CD14-positive monocyte (primary cell): ENCODE results near the gene ERVV-1. TPM values are rescaled to one million over a fixed set of nuclear protein-coding genes. Genes with fewer than 3 reads are reported as not detected.

Source experiments
- DNase-seq, 3 donors: peaks; one replicate each; pipeline ENCODE4 v3.0.0-alpha.2; 2011 to 2022
- H2AFZ ChIP-seq: 2 replicates; pipeline ENCODE4 v1.6.0; 2012; ENCODE audit warnings: mild to moderate bottlenecking, low read depth, low read length, inconsistent platforms; ENCODE audit not compliant: insufficient read depth, poor library complexity, severe bottlenecking
- H3K27ac ChIP-seq, 2 donors: 1 replicate in 1 of 2; 2 replicates in 1 of 2; pipeline ENCODE4 v1.5.1; 2012 to 2013; ENCODE audit warnings: low read length in 2 of 2, control low read depth in 1 of 2, inconsistent platforms in 1 of 2, low read depth in 1 of 2, mild to moderate bottlenecking in 1 of 2
- H3K27me3 ChIP-seq, 2 donors: one replicate each; pipeline versions ENCODE4 v1.6.0 to v1.6.1; 2011 to 2013; ENCODE audit warnings: low read length in 2 of 2; ENCODE audit not compliant: control insufficient read depth in 2 of 2, insufficient read depth in 2 of 2
- H3K36me3 ChIP-seq, 2 donors: replicated peaks in 1 of 2; 1 replicate in 1 of 2; 2 replicates in 1 of 2; pipeline versions ENCODE4 v1.5.1 to v1.6.1; 2012 to 2013; ENCODE audit warnings: low read length in 2 of 2, control low read depth in 1 of 2, inconsistent platforms in 1 of 2, mild to moderate bottlenecking in 1 of 2; ENCODE audit not compliant: insufficient read depth in 2 of 2, control insufficient read depth in 1 of 2
- H3K4me1 ChIP-seq, 2 donors: 1 replicate in 1 of 2; 2 replicates in 1 of 2; pipeline versions ENCODE4 v1.5.1 to v1.6.1; 2012 to 2013; ENCODE audit warnings: low read length in 2 of 2, control low read depth in 1 of 2, inconsistent platforms in 1 of 2, mild to moderate bottlenecking in 1 of 2, moderate library complexity in 1 of 2; ENCODE audit not compliant: insufficient read depth in 2 of 2, control insufficient read depth in 1 of 2
- H3K4me2 ChIP-seq: replicated peaks from 2 replicates; pipeline ENCODE3; 2012; ENCODE audit warnings: low read length, moderate library complexity, mild to moderate bottlenecking; ENCODE audit not compliant: poor library complexity, severe bottlenecking; ENCODE audit errors: extremely low read depth
- H3K4me3 ChIP-seq, 3 experiments: fragments of 200-600 bp in 1 of 3; sonication (generic) in 1 of 3; replicated peaks in 1 of 3; 1 replicate in 2 of 3; 2 replicates in 1 of 3; pipeline ENCODE4 v1.5.1; 2011 to 2013; ENCODE audit warnings: low read length in 3 of 3, mild to moderate bottlenecking in 3 of 3, control low read depth in 2 of 3, low read depth in 2 of 3, inconsistent platforms in 1 of 3, moderate library complexity in 1 of 3
- H3K79me2 ChIP-seq: 2 replicates; pipeline ENCODE4 v1.6.0; 2012; ENCODE audit warnings: mild to moderate bottlenecking, control low read depth, inconsistent platforms, low read length, moderate library complexity; ENCODE audit not compliant: insufficient read depth
- H3K9ac ChIP-seq: 2 replicates; pipeline ENCODE4 v1.6.0; 2017; ENCODE audit warnings: low read length, mild to moderate bottlenecking; ENCODE audit not compliant: insufficient read depth, poor library complexity, severe bottlenecking
- H3K9me3 ChIP-seq, 2 donors: replicated peaks in 1 of 2; 1 replicate in 1 of 2; 2 replicates in 1 of 2; pipeline versions ENCODE4 v1.5.1 to v1.6.1; 2012 to 2013; ENCODE audit warnings: low read length in 2 of 2, control low read depth in 1 of 2; ENCODE audit not compliant: control insufficient read depth in 1 of 2, insufficient read depth in 1 of 2
- H4K20me1 ChIP-seq: 2 replicates; pipeline ENCODE4 v1.6.0; 2012; ENCODE audit warnings: mild to moderate bottlenecking, low read length, control low read depth, moderate library complexity; ENCODE audit not compliant: insufficient read depth
- H3K27ac Mint-ChIP-seq, 7 donors: one replicate each; pipeline ENCODE4 v1.8.0; 2020; ENCODE audit warnings: mild to moderate bottlenecking in 7 of 7, mixed read lengths in 7 of 7, moderate library complexity in 6 of 7, inconsistent platforms in 2 of 7
- H3K27me3 Mint-ChIP-seq, 3 donors: one replicate each; pipeline ENCODE4 v1.8.0; 2021 to 2022; ENCODE audit warnings: low read depth in 3 of 3, mild to moderate bottlenecking in 3 of 3, mixed read lengths in 3 of 3, moderate library complexity in 3 of 3, inconsistent platforms in 1 of 3
- H3K36me3 Mint-ChIP-seq, 2 donors: one replicate each; pipeline ENCODE4 v1.8.0; 2020; ENCODE audit warnings: mixed read lengths in 2 of 2, inconsistent platforms in 1 of 2, mild to moderate bottlenecking in 1 of 2
- H3K4me1 Mint-ChIP-seq: one replicate; pipeline ENCODE4 v1.8.0; 2020; ENCODE audit warnings: mild to moderate bottlenecking, mixed read lengths
- H3K4me3 Mint-ChIP-seq, 2 donors: one replicate each; pipeline ENCODE4 v1.8.0; 2020; ENCODE audit warnings: mild to moderate bottlenecking in 2 of 2, mixed read lengths in 2 of 2, moderate library complexity in 1 of 2
- H3K9me3 Mint-ChIP-seq, 7 donors: one replicate each; pipeline ENCODE4 v1.8.0; 2020 to 2022; ENCODE audit warnings: mixed read lengths in 7 of 7, mild to moderate bottlenecking in 6 of 7, moderate library complexity in 6 of 7, inconsistent platforms in 2 of 7
- WGBS: methylation state at CpG from one replicate; pipeline ENCODE4 v1.1.5; 2013; ENCODE audit warnings: missing lambda C conversion rate; ENCODE audit not compliant: insufficient coverage; 5-methylcytosine and 5-hydroxymethylcytosine counted together
- intact Hi-C, 2 donors: fragments of 100-400 bp; cut with micrococcal nuclease; formaldehyde crosslinking; loops; one replicate each; pipeline versions ENCODE4 v1.15.0 to v1.15.1; 2023
- polyA plus RNA-seq, 3 donors: library from polyadenylated mRNA; depleted of rRNA in 1 of 3; unstranded in 2 of 3; stranded (reverse) in 1 of 3; fragments of 300-500 nt in 2 of 3; fragments of >200 nt in 1 of 3; fragmentation: Illumina TruSeq in 2 of 3; gene quantifications; 1 replicate in 2 of 3; 2 replicates in 1 of 3; pipeline ENCODE4 v1.2.3, GENCODE V29; 2012 to 2021
- TF ChIP-seq, protein P1 (sequence below): fragments of 200-600 bp; IDR thresholded peaks from one replicate; pipeline ENCODE4 v1.8.0; 2022; ENCODE audit warnings: antibody characterized with exemption, mild to moderate bottlenecking

The ERVV-1 gene
- polyA plus RNA-seq, 3 donors = not detected

DNA sequence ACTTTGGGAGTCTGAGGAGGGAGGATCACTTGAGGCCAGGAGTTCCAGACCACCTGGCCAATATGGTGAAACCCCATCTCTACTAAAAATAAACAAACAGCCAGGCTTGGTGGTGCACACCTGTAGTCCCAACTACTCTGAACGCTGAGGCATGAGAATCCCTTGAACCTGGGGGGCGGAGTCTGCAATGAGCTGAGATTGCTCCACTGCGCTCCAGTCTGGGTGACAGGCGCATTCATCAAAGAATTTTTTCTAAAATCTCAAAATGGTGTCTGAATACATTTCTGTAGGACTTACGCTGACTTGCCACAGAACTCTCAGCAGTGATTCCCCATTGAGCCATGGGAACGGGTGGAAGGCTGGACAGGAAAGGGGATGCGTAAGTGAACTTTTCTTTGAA, 18.0 kb upstream of the ERVV-1 start:
- Histone ChIP-seq H3K27ac (no peak overlapping the region), H3K9me3 (peaks cover 50 to 74% of the 10 kb centered on the region in 2 donors), H3K4me3 (no peak overlapping the region), H3K79me2 (peaks cover 5% of the 10 kb centered on the region), H3K9ac (no peak overlapping the region), H3K36me3 (no peaks in the 10 kb centered on the region), H4K20me1 (no peaks in the 10 kb centered on the region), H3K4me1 (peaks cover 20 to 31% of the 10 kb centered on the region in 2 donors), H3K27me3 (peaks cover 0 to 8% of the 10 kb centered on the region in 2 donors), H3K4me2 (no peak overlapping the region), H2AFZ (no peak overlapping the region)
- DNase-seq = no peak
- H3K4me3 Mint-ChIP-seq = no peak overlapping the region
- peaks cover 32% of the 10 kb centered on the region for H3K4me1 Mint-ChIP-seq
- intact Hi-C loops = loop anchor here in 1 of 2 donors (10.0 kb wide), 1 partner anchor 199 kb away; the partner anchor contains the start of gene ZNF665
- peaks cover 2 to 6% of the 10 kb centered on the region in 2 donors for H3K36me3 Mint-ChIP-seq
- no peak overlapping the region for H3K27ac Mint-ChIP-seq
- WGBS = no CpG with 5 or more reads among the region's 7 CpGs
- H3K27me3 Mint-ChIP-seq = peaks cover 6 to 20% (median 7%) of the 10 kb centered on the region in 3 donors
- H3K9me3 Mint-ChIP-seq = peaks cover 41 to 89% (median 85%) of the 10 kb centered on the region in 7 donors
- TF ChIP-seq, protein P1, sequence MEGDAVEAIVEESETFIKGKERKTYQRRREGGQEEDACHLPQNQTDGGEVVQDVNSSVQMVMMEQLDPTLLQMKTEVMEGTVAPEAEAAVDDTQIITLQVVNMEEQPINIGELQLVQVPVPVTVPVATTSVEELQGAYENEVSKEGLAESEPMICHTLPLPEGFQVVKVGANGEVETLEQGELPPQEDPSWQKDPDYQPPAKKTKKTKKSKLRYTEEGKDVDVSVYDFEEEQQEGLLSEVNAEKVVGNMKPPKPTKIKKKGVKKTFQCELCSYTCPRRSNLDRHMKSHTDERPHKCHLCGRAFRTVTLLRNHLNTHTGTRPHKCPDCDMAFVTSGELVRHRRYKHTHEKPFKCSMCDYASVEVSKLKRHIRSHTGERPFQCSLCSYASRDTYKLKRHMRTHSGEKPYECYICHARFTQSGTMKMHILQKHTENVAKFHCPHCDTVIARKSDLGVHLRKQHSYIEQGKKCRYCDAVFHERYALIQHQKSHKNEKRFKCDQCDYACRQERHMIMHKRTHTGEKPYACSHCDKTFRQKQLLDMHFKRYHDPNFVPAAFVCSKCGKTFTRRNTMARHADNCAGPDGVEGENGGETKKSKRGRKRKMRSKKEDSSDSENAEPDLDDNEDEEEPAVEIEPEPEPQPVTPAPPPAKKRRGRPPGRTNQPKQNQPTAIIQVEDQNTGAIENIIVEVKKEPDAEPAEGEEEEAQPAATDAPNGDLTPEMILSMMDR = no peak

DNA sequence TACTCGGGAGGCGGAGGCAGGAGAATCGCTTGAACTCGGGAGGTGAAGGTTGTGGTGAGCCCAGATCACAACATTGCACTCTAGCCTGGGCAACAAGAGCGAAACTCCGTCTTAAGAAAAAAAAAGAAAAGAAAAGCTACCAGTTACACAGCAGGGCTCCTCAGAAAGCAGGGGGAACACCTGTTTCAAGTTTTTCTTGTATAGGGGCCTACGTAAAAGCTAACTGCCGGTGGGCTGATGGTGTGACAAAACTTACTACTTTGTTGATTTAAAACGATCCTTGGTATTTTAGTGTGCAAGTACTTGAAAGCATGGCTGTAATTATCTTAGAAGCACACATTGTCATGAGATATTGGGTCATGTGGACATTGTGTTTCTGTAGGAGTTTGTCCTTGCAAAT, 15.7 kb upstream of the ERVV-1 start:
- H3K4me3 Mint-ChIP-seq = no peak overlapping the region
- Histone ChIP-seq H3K4me1 (peaks cover 8 to 9% of the 10 kb centered on the region in 2 donors), H3K27me3 (peaks cover 0 to under 1% of the 10 kb centered on the region in 2 donors), H3K27ac (no peak overlapping the region), H3K9ac (no peak overlapping the region), H3K4me3 (no peak overlapping the region), H2AFZ (no peak overlapping the region), H3K79me2 (no peaks in the 10 kb centered on the region), H3K4me2 (no peak overlapping the region), H4K20me1 (no peaks in the 10 kb centered on the region), H3K36me3 (no peaks in the 10 kb centered on the region), H3K9me3 (peaks cover 73 to 74% of the 10 kb centered on the region in 2 donors)
- DNase-seq = no peak
- H3K27me3 Mint-ChIP-seq = peaks cover 1 to 8% (median 2%) of the 10 kb centered on the region in 3 donors
- intact Hi-C loops = loop anchor here in 1 of 2 donors (10.0 kb wide), 1 partner anchor 197 kb away; the partner anchor contains the start of gene ZNF665
- peaks cover 0 to 3% of the 10 kb centered on the region in 2 donors for H3K36me3 Mint-ChIP-seq
- no peak overlapping the region for H3K27ac Mint-ChIP-seq
- WGBS = 86% methylated on average over 7 of the region's 9 CpGs
- H3K9me3 Mint-ChIP-seq = peaks cover 30 to 91% (median 84%) of the 10 kb centered on the region in 7 donors
- peaks cover 10% of the 10 kb centered on the region for H3K4me1 Mint-ChIP-seq
- TF ChIP-seq, protein P1 = no peak
